HG03135 (cell line): Measurements from ENCODE around the gene ASMTL.

ENCODE experiments used
- ATAC-seq: cut with Tn5 transposase; IDR thresholded peaks from one replicate; pipeline ENCODE4 v1.9.1; 2021; ENCODE audit warnings: mild to moderate bottlenecking, moderate library complexity; ENCODE audit not compliant: unreplicated experiment

The ASMTL gene

GRCh38 chrX:1358793-1359476 is 93.8 kb downstream of the ASMTL start:
- ATAC-seq = no peak

DNA sequence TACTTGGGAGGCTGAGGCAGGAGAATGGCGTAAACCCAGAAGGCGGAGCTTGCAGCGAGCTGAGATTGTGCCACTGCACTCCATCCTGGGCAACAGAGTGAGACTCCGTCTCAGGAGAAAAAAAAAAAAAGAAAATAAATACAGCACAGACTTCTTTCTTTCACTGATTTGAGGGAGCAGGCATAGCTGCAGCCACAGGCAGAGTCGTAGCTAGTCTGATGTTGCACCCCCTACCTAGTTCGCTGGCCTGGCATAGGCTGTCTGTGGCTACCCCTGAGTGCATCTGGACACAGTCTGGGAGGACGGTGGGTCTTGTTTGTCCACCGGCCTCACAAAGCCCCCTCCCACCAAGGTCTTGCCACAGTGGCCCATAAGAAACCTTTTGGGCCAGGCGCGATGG is 94.7 kb downstream of the ASMTL start:
- ATAC-seq = no peak

- ATAC-seq = no peak
Measured at GRCh38 chrX:1355131-1356046, 97.3 kb downstream of the ASMTL start.

DNA sequence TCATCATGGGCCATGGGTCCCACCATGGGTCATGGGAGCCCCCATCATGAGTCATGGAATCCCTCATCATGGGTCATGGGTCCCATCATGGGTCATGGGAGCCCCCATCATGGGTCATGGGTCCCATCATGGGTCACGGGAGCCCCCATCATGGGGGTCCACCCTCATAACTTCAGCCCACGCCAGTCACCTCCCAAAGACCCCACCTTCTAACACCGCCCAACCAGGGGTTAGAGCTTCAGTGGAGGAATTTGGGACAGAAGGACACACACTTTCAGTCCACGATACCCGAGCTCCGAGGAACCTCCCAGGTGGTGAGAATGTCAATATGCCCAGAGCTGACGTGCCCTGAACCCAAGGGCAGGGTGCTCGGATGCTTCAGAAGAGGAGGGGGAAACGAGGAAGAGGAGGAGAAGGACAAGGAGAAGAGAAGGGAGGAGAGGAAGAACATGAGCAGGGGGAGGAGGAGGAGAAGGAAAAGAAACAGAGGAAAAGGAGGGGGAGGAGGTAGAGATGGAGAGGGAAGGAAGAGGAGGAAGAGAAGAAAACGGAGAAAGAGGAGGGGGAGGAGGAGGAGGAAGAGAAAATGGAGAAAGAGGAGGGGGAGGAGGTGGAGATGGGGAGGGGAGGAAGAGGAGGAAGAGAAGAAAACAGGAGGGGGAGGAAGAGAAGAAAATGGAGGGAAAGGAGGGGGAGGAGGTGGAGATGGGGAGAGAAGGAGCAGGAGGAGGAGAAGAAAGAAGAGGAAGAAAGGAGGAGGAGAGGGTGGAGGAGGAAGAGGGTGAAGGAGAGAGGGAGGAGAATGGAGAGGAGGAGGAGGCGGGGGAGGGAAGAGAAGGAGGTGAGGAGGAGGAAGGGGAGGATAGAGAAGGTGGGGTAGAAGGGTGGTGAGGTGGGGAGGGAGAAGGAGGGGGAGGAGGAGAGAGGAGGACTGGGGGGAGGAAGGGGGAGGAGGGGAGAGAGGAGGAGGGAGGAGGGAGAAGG is 98.4 kb downstream of the ASMTL start:
- ATAC-seq = no peak
